GM12865 (cell line): ENCODE data around the gene ARHGAP42.
A peak's percentile ranks its signal among the peaks of the same experiment; 100 is the strongest.

Experiments used
- DNase-seq: peaks from one replicate; pipeline ENCODE4 v3.0.0; 2010; ENCODE audit warnings: low read depth
- H3K4me3 ChIP-seq: 2 replicates; pipeline ENCODE4 v1.5.1; 2011; ENCODE audit warnings: mild to moderate bottlenecking, low read depth, low read length, control low read depth
- TF ChIP-seq, protein P1 (sequence below): IDR thresholded peaks from 2 replicates; pipeline ENCODE4 v1.5.1; 2011; ENCODE audit warnings: low read length, control low read depth, low read depth, inconsistent platforms; ENCODE audit not compliant: insufficient read depth; ENCODE audit errors: missing control alignments

Gene ARHGAP42

DNA sequence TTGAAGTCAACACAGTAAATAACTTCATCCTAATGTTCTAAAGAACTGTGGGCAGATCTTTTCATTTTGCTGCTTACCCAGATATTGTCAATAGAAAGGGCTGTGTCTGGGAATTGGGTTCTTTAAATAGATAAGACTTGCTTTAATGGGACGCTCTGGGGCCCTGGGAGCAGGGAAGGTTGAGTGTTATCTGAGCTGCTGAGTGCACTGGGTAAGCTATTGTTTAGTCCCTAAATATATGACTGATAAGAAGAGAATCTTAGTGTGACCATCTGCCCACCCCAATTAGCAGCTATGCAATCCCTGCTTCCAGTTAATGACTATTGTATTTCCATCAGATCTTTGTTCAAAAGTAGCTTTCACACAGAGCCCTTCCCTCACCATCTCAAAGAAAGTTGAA, 44.4 kb downstream of the ARHGAP42 start:
- DNase-seq: no peak

DNA sequence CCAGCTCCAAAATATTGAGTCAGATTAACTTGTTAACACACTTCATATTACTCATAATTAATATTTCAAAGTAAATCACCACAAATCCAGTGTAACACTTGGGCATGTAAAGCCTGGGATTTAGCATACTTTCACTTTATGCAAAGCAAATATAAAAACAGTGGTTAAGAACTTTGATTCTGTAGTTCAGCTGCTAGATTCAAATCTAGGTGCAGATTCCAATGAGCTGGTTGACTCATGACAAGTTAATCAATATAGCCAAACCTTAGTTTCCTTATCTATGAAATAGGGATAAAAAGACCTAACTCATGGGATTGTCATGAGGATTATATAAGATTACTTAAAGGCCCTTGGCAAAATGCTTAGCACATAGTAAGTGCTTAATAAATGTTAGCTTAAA, 45.9 kb downstream of the ARHGAP42 start:
- DNase-seq: no peak
- no peak overlapping the region for H3K4me3 ChIP-seq
- TF ChIP-seq, protein P1, sequence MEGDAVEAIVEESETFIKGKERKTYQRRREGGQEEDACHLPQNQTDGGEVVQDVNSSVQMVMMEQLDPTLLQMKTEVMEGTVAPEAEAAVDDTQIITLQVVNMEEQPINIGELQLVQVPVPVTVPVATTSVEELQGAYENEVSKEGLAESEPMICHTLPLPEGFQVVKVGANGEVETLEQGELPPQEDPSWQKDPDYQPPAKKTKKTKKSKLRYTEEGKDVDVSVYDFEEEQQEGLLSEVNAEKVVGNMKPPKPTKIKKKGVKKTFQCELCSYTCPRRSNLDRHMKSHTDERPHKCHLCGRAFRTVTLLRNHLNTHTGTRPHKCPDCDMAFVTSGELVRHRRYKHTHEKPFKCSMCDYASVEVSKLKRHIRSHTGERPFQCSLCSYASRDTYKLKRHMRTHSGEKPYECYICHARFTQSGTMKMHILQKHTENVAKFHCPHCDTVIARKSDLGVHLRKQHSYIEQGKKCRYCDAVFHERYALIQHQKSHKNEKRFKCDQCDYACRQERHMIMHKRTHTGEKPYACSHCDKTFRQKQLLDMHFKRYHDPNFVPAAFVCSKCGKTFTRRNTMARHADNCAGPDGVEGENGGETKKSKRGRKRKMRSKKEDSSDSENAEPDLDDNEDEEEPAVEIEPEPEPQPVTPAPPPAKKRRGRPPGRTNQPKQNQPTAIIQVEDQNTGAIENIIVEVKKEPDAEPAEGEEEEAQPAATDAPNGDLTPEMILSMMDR: no peak

More for the DNA sequence above, 44.4 kb downstream of the ARHGAP42 start:
- TF ChIP-seq, protein P1: no peak
- no peak overlapping the region for H3K4me3 ChIP-seq

DNA sequence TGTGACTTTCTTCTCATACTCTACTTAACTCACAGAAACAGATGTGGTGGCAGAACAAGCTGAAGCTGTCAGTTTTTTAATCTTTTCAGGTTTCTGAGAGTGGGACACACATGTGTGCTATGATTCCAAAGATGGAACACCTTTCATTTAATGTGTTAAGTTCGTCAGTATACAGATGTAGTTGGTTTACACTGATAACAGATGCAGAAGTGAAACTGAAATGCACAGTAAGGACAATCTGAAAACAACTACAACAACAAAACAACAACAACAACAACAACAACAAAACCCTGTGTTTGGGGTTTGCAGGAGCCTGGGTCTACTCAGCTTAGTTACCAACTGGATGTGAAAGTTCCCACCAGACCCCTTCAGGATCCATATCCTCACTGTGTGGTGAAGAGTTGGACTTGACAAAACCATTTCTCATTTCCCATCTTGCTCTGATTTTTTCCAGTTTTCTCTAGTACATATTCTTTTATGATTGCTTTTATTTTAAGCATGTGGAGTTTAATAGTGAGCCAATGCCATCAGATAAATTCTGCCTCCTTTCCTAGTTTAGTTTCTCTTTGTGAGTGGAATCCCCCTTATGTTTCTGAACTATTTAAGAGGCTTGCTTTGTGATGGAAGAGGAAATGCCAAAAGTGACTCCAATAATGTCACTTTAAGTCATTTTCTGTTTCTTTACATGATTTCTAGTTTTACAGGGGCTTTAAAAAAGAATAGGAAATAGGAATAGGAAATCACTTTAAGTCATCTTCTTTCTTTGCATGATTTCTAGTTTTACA, 47.8 kb downstream of the ARHGAP42 start:
- TF ChIP-seq, protein P1: no peak
- DNase-seq: peak; percentile 35
- no peak overlapping the region for H3K4me3 ChIP-seq

DNA sequence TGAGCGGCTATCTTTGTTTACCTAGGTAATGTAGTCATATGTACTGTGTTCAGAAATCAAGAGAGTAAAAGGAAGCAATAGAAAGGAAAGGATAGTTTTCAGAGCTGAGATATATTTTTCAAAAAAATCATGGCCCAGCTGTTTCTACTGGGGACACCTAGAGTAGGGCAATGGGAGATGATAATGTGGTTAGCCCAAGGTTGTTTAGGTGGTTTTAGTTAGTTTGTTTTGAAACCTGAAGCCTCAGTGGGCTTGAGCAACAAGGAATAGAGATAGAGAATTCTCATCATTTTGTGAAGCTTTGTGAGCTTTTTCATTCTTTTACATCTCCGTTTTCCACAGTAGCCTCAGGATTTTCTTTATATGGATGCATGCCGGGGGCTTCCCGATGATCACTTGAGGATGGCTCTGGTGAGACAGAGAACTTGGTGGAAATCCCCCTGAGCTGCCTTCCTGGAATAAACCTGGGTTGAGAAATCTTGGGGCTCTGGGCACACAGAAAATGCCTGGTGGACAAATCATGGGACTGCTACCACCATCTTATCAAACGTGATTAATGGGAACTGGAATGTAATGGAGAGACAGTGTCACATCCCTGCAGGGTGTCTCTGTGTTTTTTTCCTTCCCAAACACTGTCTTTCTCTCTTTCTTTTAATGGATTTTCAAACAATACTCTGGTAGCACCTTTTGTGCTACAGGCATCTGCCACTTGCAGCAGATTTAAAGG, 49.0 kb downstream of the ARHGAP42 start:
- DNase-seq: peak; percentile 8

DNA sequence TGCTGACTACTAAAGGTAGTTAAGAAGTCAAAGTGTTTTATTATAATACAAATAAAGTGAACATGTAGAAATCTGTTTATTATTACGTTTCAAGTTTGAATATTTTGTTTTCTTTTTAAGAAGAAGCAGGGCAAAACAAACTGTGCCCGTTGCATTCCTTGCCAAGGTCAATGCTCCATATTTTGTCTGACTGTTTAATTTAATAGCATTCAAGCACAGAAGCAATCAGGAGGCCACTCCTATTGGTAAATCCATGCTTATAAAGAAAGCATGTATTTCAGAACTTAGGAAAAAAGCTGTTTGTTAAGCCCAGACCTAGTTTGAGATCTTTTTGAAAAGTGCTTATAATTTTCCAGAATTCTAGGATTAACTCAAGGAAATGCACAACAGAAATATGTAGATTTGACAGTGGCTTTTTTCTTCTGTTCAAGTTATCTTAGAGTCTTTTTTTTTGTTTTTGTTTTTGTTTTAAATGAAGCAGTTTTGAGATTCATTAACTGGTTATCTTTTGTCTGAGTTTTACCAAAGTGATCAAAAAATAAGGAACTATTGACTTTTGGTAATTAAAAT, 51.7 kb downstream of the ARHGAP42 start:
- TF ChIP-seq, protein P1: no peak
- DNase-seq: no peak
- no peak overlapping the region for H3K4me3 ChIP-seq

More for the DNA sequence above, 49.0 kb downstream of the ARHGAP42 start:
- no peak overlapping the region for H3K4me3 ChIP-seq
- TF ChIP-seq, protein P1: no peak

DNA sequence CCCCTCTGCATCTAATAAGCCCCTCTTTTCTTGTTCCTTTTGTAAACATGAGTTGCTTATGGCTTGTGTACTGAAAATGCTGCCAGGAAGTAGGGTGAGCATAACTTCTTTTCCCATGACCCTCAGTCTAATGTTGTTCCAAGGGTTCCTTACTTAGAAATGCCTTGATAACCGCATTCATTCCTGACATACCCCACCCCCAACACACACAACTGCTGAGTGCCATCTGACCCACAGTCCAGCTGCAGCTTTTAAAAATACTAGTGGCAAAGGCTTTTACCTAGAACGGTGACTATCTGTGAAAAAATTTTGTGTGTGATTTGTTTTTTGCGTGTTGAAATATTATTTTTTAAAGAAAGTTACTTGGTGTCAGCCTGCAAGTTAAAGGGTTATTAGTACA, 52.6 kb downstream of the ARHGAP42 start:
- DNase-seq: no peak
- TF ChIP-seq, protein P1: no peak
- no peak overlapping the region for H3K4me3 ChIP-seq
